T follicular helper cell (primary cell): ENCODE measurements around the gene SIGLEC15.
"Not testable (repeated sequence)": the region's sequence is repeated elsewhere in the genome, so short reads cannot be mapped to it uniquely, and the experiment has no call there.

Source experiments
- DNase-seq: peaks from one replicate; pipeline ENCODE4 v3.0.0-alpha.2; 2020; ENCODE audit warnings: low read depth

SIGLEC15 gene

GRCh38 chr18:45820106-45820745 lies 5.2 kb upstream of the SIGLEC15 start:
- DNase-seq, result no peak

DNA sequence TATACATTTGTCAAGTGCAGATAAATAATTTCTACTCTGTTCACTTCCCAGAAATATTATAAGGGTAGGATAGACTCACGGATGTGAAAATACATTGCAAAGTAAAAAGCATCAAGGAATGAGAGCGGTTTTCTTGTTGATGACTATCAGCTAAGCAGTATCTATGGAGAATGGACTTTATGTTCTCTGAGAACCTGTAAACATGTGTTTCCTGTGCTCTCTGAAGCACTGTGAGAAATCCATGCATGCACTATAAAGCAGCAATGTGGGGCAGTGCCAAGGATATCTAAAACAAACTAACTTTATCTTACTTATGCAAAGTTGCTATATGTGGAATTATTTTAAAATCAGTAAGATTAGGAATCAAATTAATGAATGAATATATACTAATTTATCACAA lies 4.4 kb upstream of the SIGLEC15 start:
- no peak for DNase-seq

DNA sequence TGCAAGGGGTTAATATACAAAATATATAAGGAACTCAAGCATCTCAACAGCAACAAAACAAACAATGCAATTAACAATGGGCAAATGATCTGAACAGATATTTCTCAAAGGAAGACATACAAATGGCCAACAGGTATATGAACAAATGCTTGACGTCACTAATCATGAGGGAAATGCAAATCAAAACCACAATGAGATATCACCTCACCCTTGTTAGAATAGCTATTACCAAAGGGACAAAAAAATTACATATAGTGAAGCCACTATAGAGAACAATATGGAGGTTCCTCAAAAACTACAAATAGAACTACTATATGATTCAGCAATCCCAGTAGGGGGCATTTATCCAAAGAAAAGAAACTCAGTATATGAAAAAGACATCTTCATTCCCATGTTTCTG lies 3.8 kb upstream of the SIGLEC15 start:
- DNase-seq, result no peak

DNA sequence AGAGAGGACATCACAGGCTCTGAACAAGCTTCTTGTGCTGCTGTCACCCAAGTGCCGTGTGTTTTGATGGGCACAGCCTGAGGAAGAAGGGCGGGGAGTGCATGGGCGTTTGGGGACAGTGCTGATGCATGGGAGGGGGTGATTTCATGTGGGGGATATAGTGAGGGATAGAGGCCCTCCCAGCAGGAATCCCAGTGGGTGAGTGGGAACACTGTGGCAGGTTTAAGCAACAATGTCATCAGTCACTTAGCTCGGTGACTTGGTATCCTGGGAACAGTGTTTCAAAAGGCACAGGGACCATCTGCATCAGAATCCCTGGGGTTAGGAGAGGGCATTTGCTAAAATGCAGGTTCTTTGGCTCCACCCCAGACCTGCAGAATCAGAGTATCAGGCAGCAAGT lies 609 bp downstream of the SIGLEC15 start:
- DNase-seq, result no peak

DNA sequence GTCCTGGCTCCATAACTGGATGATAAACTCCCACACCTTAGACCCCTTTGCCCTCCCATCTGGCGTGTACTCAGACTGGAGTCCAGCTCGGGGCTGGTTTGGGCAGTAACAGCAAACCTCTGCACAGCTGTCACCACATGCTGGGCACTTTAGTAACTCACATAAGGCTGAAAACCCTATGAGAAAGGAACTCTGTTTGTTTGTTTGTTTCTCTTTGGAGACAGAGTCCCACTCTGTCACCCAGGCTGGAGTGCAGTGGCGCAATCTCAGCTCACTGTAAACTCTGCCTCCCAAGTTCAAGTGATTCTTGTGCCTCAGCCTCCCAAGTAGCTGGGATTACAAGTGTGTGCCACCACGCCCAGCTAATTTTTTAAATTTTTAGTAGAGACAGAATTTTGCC lies 1.2 kb downstream of the SIGLEC15 start:
- DNase-seq, result not testable (repeated sequence)

DNA sequence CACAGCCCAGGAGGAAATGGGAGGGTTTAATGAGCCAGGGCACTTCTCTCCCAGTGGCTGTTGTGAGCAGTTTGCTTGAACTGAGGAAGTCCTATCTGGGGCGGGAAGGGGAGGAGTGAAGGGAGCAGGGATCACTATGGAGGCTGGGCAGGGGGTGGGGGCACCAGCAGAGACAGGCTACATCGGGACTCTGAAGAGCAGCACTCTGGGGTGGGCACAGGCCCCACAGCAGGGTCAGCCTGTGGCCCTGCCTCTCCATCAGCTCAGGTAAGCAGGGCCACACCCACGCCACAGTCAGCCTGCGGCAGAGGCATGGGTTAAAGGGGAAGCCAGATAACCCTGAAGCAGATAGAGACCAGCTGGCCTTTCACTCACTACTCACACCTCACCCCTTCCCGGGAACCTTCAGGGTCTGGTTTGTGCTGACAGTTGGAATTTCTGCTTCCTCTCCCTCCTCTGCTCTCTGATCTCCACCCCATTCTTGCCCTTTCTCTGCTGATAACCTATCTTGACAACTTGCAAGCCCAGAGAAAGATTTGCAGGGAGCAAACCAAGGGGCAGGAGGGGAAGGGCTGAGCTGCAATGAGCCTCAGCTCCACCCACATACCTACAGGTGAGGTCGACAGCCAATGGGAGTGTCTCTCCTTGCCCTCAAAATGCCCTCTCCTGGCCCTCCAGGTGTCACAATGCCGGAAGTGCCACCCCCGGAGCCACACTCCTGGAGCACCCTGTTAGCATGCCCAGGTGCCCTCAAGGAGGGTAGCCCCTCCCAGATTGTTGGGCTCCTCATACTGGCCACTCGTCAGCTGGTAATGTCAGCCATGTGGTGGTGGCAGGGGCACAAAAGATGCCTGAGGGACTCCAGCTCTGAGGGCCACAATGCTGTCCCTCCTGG lies 3.7 kb downstream of the SIGLEC15 start:
- DNase-seq, result no peak

DNA sequence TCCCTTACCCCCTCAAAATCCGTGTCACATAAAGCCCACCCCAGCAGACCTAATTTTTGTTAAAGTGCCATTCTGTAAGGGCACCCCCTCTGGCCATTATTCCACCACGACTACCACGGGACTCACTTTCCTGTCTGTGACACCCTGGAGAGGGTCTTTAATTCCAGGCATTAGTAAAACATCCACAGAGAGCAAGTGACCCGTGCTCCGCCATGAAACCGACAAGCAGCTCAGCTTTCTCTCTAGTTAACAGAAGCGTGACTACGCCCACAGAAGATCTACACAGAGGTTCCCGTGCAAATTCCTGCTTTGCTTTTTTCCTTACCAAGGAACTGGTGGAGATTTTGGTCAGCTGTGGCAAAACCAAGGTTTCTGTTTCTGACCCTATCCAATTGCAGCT lies 4.4 kb downstream of the SIGLEC15 start:
- no peak for DNase-seq

DNA sequence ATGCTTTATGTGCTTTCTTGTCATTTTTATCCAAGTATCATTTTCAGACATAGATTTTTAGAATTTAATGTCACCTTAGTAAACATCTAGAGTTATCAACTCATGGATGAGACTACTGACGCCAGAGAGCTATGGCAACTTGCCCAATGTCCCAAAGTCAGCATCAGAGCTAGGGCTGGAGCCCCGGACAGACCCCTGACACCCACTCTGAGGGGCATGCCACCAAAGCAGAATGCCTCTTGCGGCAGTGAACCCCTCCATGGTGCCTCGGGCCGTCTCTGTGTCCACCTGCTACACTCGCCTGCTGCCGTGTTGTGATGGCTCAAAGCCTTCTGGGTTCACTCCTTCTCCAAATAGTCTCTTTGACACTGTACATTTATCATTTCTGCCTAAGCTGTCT lies 5.4 kb downstream of the SIGLEC15 start:
- DNase-seq, result no peak

DNA sequence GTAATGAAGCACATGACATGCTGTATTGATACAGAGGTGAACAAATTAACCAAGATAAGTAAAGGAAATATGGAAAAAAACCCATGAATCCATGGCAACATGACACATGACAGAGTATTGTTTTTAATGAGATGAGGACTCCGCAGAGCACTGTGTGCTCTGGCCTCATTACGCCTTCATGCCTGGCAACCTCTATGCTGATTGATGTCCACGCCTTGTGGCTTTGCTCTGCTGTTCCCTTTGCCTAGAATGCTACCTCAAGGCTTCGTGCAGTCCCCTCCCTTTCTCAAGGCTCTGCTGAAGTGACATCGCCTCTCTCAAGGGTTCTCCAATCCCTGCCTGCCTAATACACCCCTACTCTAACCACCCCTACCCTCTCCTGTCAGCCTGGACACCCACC lies 8.4 kb downstream of the SIGLEC15 start:
- no peak for DNase-seq

DNA sequence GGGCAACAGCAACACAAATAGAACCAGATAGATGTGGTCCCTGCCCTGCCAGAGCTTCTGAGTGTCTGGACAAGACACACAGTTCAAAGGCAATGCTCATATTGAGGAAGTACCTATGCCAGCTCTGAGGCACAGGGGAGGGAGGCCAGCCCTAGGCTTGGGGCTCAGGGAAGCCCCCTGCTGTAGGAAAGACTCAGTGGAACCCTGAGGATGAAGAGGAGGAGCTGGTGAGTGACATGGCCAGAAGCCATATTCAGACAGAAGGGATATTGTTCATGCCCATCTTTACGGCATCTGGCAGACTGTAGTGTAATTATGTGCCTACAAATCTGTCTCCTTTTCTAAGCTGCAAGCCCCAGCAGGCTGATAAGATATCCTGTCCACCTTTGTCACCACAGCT lies 8.8 kb downstream of the SIGLEC15 start:
- no peak for DNase-seq

DNA sequence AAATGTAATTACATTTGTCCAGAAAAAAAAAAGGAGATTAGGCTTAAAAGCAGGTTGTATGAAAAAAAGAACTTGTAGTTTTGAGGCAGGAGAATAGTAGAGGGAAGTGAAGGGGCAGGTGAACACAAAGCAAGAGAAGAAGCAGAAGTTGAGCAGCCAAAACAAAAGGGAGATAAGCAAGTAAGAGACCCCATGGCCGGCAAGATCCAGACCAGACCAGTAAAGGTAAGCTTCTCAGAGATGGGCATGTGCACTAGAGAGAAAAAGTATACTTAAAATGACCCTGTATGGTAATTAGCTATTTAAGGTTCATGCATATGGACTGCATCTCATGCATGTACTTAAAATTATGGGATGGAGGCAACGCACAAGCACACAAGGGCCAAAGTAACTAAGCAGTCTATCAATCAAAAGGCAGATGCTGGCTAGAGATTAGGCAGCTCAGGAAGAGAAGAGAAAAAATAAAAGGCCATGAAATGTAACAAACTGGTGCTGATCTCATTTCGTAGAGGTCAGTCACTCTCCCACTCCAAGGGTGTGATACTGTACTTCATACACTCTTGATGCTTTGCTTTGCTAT lies 9.7 kb downstream of the SIGLEC15 start:
- no peak for DNase-seq

DNA sequence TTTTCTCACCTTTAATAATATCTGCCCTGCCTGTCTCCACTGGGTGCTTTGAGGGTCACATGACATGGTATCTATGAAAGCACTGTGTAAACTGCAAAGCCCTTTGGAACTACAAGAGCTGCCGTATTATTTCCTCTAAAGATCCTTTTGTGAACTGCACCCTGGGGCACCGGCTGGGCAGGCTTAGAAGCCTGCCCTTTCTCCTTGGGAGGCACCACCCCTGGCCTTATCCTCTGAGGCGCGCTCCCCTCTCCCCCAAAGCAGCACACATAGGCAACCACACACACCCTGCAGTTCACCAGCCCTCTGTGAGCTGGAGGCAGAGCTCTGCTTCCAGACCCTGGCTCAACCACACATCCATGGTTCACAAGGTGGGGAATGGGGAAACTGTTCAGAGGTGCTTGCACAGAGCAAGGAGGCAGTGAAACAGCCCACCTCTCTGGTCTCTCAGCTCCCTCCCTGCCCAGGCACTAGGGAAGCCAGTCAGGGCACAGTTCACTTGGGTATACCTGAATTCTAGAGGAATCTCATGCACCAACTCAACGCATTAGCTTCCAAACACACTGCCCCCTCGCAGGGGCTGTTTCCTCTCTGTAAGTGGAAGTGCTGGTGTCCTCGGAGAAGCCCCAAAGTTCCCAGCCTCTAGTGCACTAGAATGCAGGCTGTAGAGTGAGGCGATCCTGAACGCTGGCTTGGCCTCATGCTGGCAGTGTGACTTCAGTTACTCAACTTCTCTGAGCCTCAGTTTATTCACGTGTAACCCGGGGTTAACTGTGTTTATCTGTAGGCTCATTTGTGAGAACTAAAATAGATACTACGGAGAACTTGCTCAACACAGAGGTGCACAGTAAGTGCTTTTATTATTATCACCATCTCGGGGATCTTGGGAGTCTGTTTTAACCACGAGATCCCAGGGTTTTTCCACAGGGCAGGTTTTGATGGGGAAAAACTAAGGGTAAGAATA lies 11.0 kb downstream of the SIGLEC15 start:
- DNase-seq, result no peak

DNA sequence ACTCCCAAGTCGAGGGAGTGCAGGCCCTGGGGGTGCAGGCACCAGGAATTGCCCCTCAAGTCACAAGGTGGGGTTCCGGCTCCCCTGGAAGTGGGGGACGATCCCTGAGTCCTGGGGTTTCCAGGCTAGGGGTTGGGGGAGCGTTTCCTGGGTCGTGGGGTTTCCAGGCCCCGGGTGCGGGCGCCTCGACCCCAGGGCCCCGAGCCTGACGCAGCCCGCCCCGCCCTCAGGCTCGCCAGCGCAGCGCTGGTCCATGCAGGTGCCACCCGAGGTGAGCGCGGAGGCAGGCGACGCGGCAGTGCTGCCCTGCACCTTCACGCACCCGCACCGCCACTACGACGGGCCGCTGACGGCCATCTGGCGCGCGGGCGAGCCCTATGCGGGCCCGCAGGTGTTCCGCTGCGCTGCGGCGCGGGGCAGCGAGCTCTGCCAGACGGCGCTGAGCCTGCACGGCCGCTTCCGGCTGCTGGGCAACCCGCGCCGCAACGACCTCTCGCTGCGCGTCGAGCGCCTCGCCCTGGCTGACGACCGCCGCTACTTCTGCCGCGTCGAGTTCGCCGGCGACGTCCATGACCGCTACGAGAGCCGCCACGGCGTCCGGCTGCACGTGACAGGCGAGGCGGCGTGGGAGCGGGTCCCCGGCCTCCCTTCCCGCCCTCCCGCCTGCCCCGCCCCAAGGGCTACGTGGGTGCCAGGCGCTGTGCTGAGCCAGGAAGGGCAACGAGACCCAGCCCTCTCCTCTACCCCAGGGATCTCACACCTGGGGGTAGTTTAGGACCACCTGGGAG lies 12.0 kb downstream of the SIGLEC15 start:
- no peak for DNase-seq

- DNase-seq, result no peak
These were observed 13.0 kb downstream of the SIGLEC15 start for GRCh38 chr18:45838302-45839070.

DNA sequence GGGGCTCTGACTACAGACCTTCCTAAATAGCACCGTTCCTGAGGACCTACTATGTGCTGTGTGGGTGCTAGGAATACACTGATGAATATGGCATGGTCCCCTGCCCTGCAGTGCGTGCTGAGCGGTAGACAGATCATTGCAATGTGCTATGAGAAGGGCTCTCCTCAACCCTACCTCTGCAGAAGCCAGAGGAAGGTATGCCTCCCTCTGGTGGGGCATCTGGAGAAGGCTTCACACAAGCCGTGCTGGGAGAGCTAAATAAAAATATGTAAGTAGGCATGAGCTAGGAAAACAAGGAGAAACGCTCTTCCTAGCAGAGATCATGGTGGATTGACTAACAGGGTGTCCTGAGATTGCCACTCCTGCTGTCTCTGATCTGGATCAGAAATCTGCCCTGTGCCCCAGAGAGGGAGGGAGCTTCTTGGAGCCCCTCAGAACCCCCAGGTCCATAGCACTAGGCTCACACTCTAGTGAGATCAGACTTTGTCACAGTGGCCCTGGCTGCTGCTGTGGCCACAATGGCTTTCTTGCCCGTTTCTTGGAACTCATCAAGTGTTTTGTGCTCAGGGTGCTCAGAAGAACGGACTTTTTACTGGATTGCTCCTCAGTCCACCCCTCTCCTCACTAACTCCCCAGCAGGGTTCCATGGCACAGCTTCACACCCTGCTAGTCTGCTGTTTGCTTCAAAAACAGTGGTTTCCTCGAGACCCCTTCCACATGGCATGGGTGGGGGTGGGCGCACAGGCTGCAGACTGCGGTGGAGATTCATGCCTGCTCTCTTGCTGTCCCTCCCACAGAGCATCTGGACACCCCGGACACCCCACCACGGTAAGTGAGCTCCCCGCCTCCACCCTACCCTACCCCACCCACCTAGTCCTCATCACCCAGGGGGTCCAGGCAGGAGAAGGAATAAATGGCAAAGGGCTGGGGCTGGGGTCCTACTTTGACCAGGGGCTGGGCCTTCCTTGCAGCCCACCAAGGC lies 14.2 kb downstream of the SIGLEC15 start:
- DNase-seq, result peak; percentile 10

DNA sequence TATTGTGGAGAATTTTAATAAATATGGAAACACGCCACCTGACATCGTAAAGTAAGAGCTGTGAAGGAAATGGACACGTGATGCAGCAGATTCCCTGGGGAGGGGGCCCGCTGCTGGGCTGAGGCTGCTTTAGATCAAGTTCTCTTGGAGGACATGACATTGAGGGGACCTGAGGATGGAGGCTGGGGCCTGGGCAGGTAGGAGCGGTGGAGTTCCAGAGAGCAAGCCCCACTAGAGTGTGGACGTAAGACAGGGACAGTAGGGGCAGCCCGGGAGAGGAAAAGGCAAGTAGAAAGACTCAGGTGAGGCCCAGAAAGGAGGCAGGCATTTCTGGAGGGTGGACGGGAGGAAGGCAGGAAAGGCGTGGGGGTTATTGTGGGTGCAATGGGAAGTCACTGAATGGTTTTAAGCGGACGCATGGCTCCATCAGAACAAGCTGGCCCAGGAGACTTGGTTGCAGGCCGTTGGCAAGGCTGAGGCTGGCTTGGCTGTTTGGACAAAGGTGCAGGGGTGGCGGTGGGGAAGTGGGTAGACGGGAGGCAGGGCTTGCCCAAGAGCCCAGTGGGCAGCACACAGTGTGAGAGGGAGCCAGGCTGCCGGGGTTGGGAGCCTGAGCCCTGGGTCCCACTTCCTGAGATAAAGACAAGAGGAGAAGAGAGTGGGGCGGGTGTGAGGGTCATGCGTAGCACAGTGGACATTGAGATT lies 15.7 kb downstream of the SIGLEC15 start:
- no peak for DNase-seq

- DNase-seq, result no peak
These were observed 16.4 kb downstream of the SIGLEC15 start for GRCh38 chr18:45841765-45842442.

DNA sequence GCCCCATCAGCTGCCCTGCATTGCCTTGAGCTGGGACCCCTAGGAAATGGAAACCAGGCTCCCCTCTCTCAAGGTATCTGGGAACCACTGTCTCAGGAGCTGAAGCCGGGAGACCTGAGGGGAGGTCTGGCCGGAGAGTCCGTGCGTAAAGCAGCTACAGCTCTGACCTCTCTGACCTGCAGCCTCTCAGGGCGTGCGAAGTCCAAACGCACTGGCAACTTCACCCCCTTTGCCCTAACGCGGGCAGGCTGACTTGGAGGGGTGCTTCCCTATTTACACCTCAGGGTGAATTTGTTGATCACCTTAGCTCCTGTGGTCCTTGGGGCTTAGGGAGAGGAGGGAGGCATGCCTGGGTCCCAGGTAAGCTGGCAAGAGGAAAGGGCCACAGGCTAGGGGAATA lies 17.5 kb downstream of the SIGLEC15 start:
- DNase-seq, result no peak
